WERI-Rb-1 (cell line): Measurements from ENCODE around the gene ZBTB20.

Experiments used
- DNase-seq: peaks from one replicate; pipeline ENCODE4 v3.0.0-alpha.2; 2020
- H3K27ac ChIP-seq: fragments of 250-450 bp; sonication (Bioruptor Pico); 2 replicates; pipeline ENCODE4 v1.5.1; 2020; ENCODE audit warnings: mild to moderate bottlenecking, moderate library complexity
- H3K27me3 ChIP-seq: fragments of 250-450 bp; sonication (Bioruptor Pico); 2 replicates; pipeline ENCODE4 v1.5.1; 2021; ENCODE audit warnings: mild to moderate bottlenecking, low read depth, moderate library complexity; ENCODE audit not compliant: insufficient read depth, severe bottlenecking
- H3K36me3 ChIP-seq: fragments of 250-450 bp; sonication (Bioruptor Pico); 2 replicates; pipeline ENCODE4 v1.5.1; 2020; ENCODE audit warnings: mild to moderate bottlenecking, moderate library complexity
- H3K4me3 ChIP-seq: 2 replicates; pipeline ENCODE4 v1.5.1; 2011; ENCODE audit warnings: low read depth, mild to moderate bottlenecking, control low read depth, low read length
- H3K9me3 ChIP-seq: fragments of 250-450 bp; sonication (Bioruptor Pico); 2 replicates; pipeline ENCODE4 v1.5.1; 2021; ENCODE audit warnings: mild to moderate bottlenecking, moderate library complexity; ENCODE audit not compliant: severe bottlenecking
- TF ChIP-seq, protein P1 (sequence below): IDR thresholded peaks from 2 replicates; pipeline ENCODE4 v1.5.1; 2011; ENCODE audit warnings: low read depth, mild to moderate bottlenecking, control low read depth, inconsistent platforms, low read length

ZBTB20 gene

DNA sequence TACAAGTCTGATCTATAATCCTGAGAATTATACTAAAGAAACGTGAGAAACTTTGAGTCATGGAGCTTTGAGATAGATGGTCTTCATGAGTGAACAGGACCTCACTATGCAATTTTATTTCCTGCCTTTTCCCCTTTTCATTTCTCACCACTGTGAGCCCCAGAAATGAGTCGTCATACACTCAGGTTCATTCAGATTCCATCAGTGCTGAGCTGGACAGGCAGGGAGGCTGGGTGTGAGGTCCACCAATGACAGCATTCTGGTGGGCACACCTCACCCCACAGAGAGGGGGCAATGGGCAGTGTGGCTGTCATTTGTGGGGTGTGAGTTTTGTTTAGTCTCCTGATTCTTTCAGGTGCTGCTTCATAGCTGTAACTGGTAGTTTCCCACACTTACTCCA lies 836.4 kb downstream of the ZBTB20 start:
- no peaks in the 10 kb centered on the region for H3K36me3 ChIP-seq
- DNase-seq = no peak
- no peaks in the 10 kb centered on the region for H3K9me3 ChIP-seq
- H3K27ac ChIP-seq = no peak overlapping the region
- H3K4me3 ChIP-seq = no peak overlapping the region
- TF ChIP-seq, protein P1, sequence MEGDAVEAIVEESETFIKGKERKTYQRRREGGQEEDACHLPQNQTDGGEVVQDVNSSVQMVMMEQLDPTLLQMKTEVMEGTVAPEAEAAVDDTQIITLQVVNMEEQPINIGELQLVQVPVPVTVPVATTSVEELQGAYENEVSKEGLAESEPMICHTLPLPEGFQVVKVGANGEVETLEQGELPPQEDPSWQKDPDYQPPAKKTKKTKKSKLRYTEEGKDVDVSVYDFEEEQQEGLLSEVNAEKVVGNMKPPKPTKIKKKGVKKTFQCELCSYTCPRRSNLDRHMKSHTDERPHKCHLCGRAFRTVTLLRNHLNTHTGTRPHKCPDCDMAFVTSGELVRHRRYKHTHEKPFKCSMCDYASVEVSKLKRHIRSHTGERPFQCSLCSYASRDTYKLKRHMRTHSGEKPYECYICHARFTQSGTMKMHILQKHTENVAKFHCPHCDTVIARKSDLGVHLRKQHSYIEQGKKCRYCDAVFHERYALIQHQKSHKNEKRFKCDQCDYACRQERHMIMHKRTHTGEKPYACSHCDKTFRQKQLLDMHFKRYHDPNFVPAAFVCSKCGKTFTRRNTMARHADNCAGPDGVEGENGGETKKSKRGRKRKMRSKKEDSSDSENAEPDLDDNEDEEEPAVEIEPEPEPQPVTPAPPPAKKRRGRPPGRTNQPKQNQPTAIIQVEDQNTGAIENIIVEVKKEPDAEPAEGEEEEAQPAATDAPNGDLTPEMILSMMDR = no peak
- H3K27me3 ChIP-seq = peaks cover 13% of the 10 kb centered on the region

- DNase-seq = no peak
- Histone ChIP-seq H3K9me3 (no peaks in the 10 kb centered on the region), H3K27me3 (peaks cover 24% of the 10 kb centered on the region), H3K36me3 (no peaks in the 10 kb centered on the region), H3K27ac (no peak overlapping the region), H3K4me3 (no peak overlapping the region)
- TF ChIP-seq, protein P1 = no peak
These were observed 838.3 kb downstream of the ZBTB20 start for GRCh38 chr3:114308830-114309229.

DNA sequence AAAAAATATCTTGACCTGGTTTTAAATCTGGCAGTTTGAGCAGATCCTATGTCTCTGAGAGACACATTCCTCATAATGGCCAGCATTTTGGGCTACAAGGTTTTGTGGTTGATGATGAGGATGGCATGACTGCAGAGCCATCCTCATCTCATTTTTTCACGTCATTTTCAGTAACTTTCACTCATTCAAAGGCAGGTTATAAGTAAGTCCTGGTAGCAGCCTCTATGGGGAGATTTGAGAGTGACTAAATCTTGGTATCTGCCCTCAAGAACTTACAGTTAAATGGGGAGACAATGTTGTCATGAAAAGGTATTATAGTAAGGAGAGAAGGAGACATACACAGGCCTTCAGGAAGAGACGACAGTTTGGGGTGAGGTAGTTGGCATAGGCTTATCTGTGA lies 838.7 kb downstream of the ZBTB20 start:
- Histone ChIP-seq H3K36me3 (no peaks in the 10 kb centered on the region), H3K9me3 (no peaks in the 10 kb centered on the region), H3K4me3 (no peak overlapping the region), H3K27ac (no peak overlapping the region), H3K27me3 (peaks cover 20% of the 10 kb centered on the region)
- no peak for DNase-seq
- TF ChIP-seq, protein P1 = no peak

DNA sequence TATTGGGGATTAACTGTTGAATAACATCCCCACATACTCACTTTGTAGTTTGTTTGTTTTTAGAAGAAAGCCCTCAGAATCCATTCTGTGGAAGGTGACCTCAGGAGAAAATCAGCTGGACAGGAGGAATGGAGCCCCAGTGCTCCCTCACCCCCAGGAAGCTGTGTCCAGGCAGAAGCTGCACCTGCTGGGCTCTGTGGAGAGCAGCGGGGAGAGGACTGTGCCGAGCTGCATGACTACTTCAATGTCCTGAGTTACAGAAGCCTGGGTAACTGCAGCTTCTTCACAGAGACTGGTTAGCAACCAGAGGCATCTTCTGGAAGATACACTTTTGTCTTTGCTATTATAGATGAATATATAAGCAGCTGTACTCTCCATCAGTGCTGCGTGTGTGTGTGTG lies 839.3 kb downstream of the ZBTB20 start:
- Histone ChIP-seq H3K4me3 (no peak overlapping the region), H3K27ac (no peak overlapping the region), H3K27me3 (peaks cover 20% of the 10 kb centered on the region), H3K9me3 (no peaks in the 10 kb centered on the region), H3K36me3 (no peaks in the 10 kb centered on the region)
- TF ChIP-seq, protein P1 = no peak
- DNase-seq = no peak

GRCh38 chr3:114307222-114307830 lies 839.8 kb downstream of the ZBTB20 start:
- Histone ChIP-seq H3K9me3 (no peaks in the 10 kb centered on the region), H3K36me3 (no peaks in the 10 kb centered on the region), H3K27me3 (peaks cover 16% of the 10 kb centered on the region), H3K27ac (no peak overlapping the region), H3K4me3 (no peak overlapping the region)
- no peak for DNase-seq
- TF ChIP-seq, protein P1 = no peak

GRCh38 chr3:114299941-114300624 lies 847.0 kb downstream of the ZBTB20 start:
- no peaks in the 10 kb centered on the region for H3K9me3 ChIP-seq
- DNase-seq = no peak
- H3K27ac ChIP-seq = no peak overlapping the region
- no peaks in the 10 kb centered on the region for H3K36me3 ChIP-seq
- peaks cover 21% of the 10 kb centered on the region for H3K27me3 ChIP-seq
- H3K4me3 ChIP-seq = no peak overlapping the region
- TF ChIP-seq, protein P1 = no peak
